Measurements from ENCODE around the gene INPPL1. TPM values are rescaled to one million over a fixed set of nuclear protein-coding genes. Genes with fewer than 3 reads are reported as not detected.
"Not testable (repeated sequence)": the region's sequence is repeated elsewhere in the genome, so short reads cannot be mapped to it uniquely, and the experiment has no call there.

Gene INPPL1, protein sequence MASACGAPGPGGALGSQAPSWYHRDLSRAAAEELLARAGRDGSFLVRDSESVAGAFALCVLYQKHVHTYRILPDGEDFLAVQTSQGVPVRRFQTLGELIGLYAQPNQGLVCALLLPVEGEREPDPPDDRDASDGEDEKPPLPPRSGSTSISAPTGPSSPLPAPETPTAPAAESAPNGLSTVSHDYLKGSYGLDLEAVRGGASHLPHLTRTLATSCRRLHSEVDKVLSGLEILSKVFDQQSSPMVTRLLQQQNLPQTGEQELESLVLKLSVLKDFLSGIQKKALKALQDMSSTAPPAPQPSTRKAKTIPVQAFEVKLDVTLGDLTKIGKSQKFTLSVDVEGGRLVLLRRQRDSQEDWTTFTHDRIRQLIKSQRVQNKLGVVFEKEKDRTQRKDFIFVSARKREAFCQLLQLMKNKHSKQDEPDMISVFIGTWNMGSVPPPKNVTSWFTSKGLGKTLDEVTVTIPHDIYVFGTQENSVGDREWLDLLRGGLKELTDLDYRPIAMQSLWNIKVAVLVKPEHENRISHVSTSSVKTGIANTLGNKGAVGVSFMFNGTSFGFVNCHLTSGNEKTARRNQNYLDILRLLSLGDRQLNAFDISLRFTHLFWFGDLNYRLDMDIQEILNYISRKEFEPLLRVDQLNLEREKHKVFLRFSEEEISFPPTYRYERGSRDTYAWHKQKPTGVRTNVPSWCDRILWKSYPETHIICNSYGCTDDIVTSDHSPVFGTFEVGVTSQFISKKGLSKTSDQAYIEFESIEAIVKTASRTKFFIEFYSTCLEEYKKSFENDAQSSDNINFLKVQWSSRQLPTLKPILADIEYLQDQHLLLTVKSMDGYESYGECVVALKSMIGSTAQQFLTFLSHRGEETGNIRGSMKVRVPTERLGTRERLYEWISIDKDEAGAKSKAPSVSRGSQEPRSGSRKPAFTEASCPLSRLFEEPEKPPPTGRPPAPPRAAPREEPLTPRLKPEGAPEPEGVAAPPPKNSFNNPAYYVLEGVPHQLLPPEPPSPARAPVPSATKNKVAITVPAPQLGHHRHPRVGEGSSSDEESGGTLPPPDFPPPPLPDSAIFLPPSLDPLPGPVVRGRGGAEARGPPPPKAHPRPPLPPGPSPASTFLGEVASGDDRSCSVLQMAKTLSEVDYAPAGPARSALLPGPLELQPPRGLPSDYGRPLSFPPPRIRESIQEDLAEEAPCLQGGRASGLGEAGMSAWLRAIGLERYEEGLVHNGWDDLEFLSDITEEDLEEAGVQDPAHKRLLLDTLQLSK
- polyA plus RNA-seq (2012; ENCODE audit: missing spikeins): 41.2 TPM

- TF ChIP-seq POLR2A (IDR thresholded peaks at IDR 0.05; ENCODE audit: low read depth, low read length) (no peak), TAF1 (IDR thresholded peaks at IDR 0.05; ENCODE audit: borderline replicate concordance, low read depth, low read length) (no peak), POLR2AphosphoS5 (IDR thresholded peaks at IDR 0.05; ENCODE audit: low read depth, low read length) (no peak)
- no peak for DNase-seq (ENCODE audit: insufficient read length)
- peak; percentile 30 for FAIRE-seq
These were observed at the start of gene INPPL1 for GRCh38 chr11:72224564-72225410. Gene INPPL1, plus strand, starts transcription at chr11:72224767. Its CDS starts 218 bp downstream, at chr11:72224985.

GRCh38 chr11:72177656-72178055 lies 46.9 kb upstream of the INPPL1 start:
- no peak for FAIRE-seq
- TF ChIP-seq POLR2AphosphoS5 (IDR thresholded peaks at IDR 0.05; ENCODE audit: low read depth, low read length): no peak
- TF ChIP-seq TAF1 (IDR thresholded peaks at IDR 0.05; ENCODE audit: borderline replicate concordance, low read depth, low read length): no peak
- no peak for TF ChIP-seq POLR2A (IDR thresholded peaks at IDR 0.05; ENCODE audit: low read depth, low read length)
- DNase-seq (ENCODE audit: insufficient read length): no peak

DNA sequence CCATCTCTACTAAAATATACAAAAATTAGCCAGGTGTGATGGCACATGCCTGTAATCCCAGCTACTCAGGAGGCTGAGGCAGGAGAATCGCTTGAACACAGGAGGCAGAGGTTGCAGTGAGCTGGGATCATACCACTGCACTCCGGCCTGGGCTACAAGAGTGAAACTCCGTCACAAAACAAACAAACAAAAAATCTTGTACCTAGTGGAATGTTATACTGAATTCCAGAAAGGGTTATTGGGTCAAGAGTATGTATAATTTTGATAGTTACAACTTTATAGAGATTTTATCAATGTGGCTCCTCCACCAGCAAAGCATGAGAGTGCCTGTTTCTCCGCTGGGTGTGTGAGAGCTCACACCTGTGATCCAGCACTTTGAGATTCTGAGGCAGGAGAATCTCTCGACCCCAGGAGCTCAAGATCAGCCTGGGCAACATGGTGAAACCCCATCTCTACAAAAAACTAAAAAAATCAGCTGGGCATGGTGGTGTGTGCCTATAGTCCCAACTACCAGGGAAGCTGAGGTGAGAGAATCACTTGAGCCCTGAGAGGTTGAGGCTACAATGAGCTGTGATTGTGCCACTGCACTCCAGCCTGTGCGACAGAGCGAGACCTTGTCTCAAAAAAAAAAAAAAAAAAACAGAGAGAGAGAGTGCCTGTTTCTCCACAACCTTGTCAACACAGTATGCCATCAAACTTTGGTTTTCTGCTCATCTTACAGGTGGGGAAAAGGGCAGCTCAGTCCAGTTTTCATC lies 45.3 kb upstream of the INPPL1 start:
- TF ChIP-seq POLR2A (IDR thresholded peaks at IDR 0.05; ENCODE audit: low read depth, low read length): no peak
- no peak for TF ChIP-seq POLR2AphosphoS5 (IDR thresholded peaks at IDR 0.05; ENCODE audit: low read depth, low read length)
- no peak for TF ChIP-seq TAF1 (IDR thresholded peaks at IDR 0.05; ENCODE audit: borderline replicate concordance, low read depth, low read length)
- DNase-seq (ENCODE audit: insufficient read length) (no peak), FAIRE-seq (no peak)

DNA sequence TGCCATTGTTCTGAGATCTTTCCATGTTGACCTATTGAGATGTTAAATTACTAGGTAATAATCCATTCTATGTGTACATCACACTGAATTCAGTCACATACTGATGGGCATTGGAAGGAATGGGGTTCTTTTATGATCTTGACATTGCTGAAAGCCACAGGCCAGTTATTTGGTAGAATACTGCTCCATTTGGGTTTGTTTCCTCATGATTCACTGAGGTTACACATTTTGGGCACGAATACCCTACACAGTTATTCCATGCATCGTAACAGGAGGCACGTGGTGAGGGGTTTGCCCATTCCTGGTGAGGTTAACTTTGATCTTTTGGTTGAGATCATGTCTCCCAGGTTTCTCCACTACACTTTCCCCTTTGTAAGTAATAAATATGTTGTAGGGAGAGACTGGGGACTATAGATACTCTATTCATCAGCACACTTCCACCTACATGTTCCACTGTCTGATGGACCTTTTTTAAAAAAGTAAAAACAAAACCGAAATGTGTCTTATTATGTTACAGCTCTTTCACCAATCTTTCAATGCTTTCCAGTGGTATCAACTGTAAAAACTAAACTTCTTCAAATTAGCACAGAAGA lies 44.7 kb upstream of the INPPL1 start:
- no peak for FAIRE-seq
- no peak for DNase-seq (ENCODE audit: insufficient read length)
- no peak for TF ChIP-seq POLR2AphosphoS5 (IDR thresholded peaks at IDR 0.05; ENCODE audit: low read depth, low read length)
- TF ChIP-seq TAF1 (IDR thresholded peaks at IDR 0.05; ENCODE audit: borderline replicate concordance, low read depth, low read length): no peak
- TF ChIP-seq POLR2A (IDR thresholded peaks at IDR 0.05; ENCODE audit: low read depth, low read length): no peak

DNA sequence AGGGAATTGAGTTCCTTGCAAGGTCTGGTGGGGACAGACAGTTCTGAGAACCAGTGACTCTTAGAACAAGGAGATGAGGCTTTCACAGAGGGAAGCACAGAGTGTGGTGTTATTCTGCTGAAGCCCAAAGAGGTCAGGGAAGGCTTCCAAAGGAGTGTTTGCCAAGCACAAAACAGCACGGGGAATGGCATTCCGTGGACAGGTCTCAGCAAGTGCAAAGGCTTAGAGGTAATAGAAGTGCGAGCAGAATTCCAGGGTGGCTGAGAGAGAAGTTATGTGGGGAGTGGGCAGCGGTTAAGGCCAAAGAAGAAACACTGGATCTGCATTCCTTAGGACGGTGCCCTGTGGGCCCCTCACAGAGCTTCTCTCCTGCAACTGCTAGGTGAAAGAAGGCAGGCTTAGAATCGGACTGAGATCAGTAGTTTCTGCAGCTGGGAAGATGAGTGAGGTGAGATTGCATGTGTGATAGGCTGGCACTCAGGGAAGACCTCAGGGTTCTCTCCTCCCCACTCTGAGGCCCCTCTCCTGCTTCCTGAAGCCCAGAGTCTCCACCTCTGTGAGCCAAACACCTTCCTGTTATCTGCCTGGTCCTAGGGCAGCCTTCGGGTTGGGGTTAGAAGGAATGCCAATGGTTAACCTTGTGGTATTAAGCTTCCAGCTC lies 43.5 kb upstream of the INPPL1 start:
- not testable (repeated sequence) for DNase-seq (ENCODE audit: insufficient read length); FAIRE-seq

DNA sequence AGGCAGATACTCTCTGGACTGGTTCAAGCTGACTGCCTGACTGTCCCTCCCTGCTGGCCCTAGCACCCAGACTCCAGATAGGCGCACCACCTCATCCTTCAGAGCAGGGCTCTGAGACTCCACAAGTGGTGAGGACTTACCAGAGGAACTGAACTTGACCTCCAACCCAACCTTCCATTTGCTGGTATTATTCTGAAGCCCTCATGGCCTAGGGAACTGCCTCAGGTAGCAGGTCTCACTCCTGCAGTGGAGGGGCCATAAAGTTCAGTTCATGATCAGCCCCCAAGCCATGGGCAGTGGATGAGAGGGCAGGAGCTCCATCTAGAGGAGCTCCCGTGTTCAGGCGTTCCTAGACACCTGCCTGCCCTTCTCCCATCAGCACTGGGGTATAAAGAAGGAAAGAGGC lies 43.0 kb upstream of the INPPL1 start:
- FAIRE-seq: peak; percentile 36

DNA sequence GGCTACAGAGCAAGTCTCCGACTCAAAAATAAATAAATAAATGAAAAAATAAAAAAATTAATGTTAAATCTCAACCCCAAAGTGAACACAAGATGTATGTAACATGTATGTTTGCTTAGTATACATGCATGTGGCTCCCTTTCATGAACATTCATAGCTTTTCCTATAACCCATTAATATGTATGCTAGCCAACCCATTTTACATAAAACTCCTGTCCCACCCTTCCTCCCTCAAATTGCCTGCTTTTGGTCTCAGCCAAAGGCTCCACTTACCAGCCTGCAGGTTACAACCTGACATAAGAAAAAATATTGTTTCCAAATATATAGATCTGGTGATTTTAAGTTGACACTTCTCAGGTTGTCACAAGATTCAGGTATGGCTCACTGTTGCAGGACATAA lies 36.3 kb upstream of the INPPL1 start:
- TF ChIP-seq TAF1 (IDR thresholded peaks at IDR 0.05; ENCODE audit: borderline replicate concordance, low read depth, low read length) (no peak), POLR2A (IDR thresholded peaks at IDR 0.05; ENCODE audit: low read depth, low read length) (no peak), POLR2AphosphoS5 (IDR thresholded peaks at IDR 0.05; ENCODE audit: low read depth, low read length) (no peak)
- DNase-seq (ENCODE audit: insufficient read length) (no peak), FAIRE-seq (no peak)

More for the DNA sequence above, 43.0 kb upstream of the INPPL1 start:
- DNase-seq (ENCODE audit: insufficient read length): not testable (repeated sequence)

DNA sequence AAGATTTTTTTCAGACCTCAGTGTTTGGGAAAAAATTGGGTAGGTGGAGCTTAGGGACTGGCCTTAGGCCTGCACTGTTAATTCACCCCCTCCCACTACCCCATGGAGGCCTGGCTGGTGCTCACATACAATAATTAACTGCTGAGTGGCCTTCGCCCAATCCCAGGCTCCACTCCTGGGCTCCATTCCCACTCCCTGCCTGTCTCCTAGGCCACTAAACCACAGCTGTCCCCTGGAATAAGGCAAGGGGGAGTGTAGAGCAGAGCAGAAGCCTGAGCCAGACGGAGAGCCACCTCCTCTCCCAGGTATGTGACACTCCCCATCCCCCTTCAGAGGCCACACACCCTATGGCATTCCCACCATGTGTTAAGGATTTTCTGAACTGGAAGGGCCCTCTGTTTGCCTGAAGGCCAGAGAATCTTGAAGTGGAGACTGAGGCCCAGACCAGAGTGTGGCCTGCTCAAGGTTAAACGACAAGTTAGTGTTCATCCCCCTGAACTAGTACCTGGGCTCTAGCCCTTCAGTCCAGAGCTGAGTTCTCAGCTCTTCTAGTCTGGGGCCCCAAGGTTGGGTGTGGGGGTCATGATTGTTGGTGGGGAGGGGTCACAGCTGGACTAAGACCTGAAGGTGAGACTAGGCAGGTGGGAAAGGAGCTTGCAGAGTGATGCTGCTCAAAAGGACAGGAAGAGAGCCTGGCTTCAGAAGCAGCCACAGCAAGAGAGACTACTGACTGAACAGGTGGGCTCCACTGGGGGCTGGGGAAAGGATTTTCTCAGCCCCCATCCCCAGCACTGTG lies 34.9 kb upstream of the INPPL1 start:
- no peak for TF ChIP-seq TAF1 (IDR thresholded peaks at IDR 0.05; ENCODE audit: borderline replicate concordance, low read depth, low read length)
- no peak for TF ChIP-seq POLR2AphosphoS5 (IDR thresholded peaks at IDR 0.05; ENCODE audit: low read depth, low read length)
- TF ChIP-seq POLR2A (IDR thresholded peaks at IDR 0.05; ENCODE audit: low read depth, low read length): no peak
- DNase-seq (ENCODE audit: insufficient read length) (no peak), FAIRE-seq (no peak)

DNA sequence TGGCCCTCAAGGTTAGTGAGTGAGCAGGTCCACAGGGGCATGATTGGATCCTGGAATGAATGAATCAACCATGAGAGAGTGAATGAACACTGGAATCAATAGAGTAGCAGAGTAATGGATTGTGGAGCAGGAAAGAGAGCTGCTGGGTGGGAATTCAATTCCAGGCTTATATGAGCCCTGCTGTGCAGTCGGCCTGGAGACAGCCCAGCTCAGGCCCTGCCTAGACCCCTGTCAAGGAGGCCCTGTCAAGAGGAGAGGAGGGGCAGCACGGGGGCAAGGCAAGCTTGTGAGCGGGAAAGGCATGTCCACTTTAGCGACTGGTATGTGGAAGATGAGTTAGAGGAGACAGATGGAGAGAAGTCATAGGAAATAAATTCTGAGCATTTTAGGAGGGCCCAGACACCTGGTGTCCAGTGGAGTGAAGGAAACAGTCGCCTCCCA lies 33.9 kb upstream of the INPPL1 start:
- no peak for TF ChIP-seq POLR2AphosphoS5 (IDR thresholded peaks at IDR 0.05; ENCODE audit: low read depth, low read length)
- TF ChIP-seq POLR2A (IDR thresholded peaks at IDR 0.05; ENCODE audit: low read depth, low read length): no peak
- TF ChIP-seq TAF1 (IDR thresholded peaks at IDR 0.05; ENCODE audit: borderline replicate concordance, low read depth, low read length): no peak
- FAIRE-seq (no peak), DNase-seq (ENCODE audit: insufficient read length) (no peak)
